HL-60 (cell line): ENCODE data around the gene SREBF1.

ENCODE experiments used
- DNase-seq, 2 experiments: peaks; one replicate each; pipeline ENCODE4 v3.0.0-alpha.2; 2010 to 2020; ENCODE audit warnings: low read depth in 1 of 2, low spot score in 1 of 2
- H3K27ac ChIP-seq: fragments of 250-450 bp; sonication (Bioruptor Pico); replicated peaks from 2 replicates; pipeline ENCODE4 v1.5.1; 2020; ENCODE audit warnings: mild to moderate bottlenecking, moderate library complexity
- H3K27me3 ChIP-seq: fragments of 250-450 bp; sonication (Bioruptor Pico); 2 replicates; pipeline ENCODE4 v1.5.1; 2021; ENCODE audit warnings: mild to moderate bottlenecking, moderate library complexity; ENCODE audit not compliant: insufficient read depth, poor library complexity, severe bottlenecking
- H3K4me3 ChIP-seq: replicated peaks from 2 replicates; pipeline ENCODE4 v1.5.1; 2011; ENCODE audit warnings: mild to moderate bottlenecking, control low read depth, low read length; ENCODE audit not compliant: insufficient read depth
- CTCF ChIP-seq: IDR thresholded peaks from one replicate; pipeline ENCODE4 v1.5.1; 2011; ENCODE audit warnings: low read length, control low read depth, inconsistent platforms; ENCODE audit not compliant: insufficient read depth
- GABPA ChIP-seq: IDR thresholded peaks from 2 replicates; pipeline ENCODE4 v1.6.1; 2012; ENCODE audit warnings: low read depth
- POLR2AphosphoS5 ChIP-seq: IDR thresholded peaks from 2 replicates; pipeline ENCODE4 v1.6.1; 2012; ENCODE audit warnings: low read depth
- REST ChIP-seq: IDR thresholded peaks from 2 replicates; pipeline ENCODE4 v1.6.1; 2012; ENCODE audit warnings: low read depth; ENCODE audit not compliant: insufficient replicate concordance
- SPI1 ChIP-seq: IDR thresholded peaks from 2 replicates; pipeline ENCODE4 v1.6.1; 2012; ENCODE audit warnings: low read depth, mild to moderate bottlenecking, borderline replicate concordance

Gene SREBF1

GRCh38 chr17:17823433-17824118 lies 13.2 kb downstream of the SREBF1 start:
- peak in 1 of 2 experiments; percentile 57 for DNase-seq
- no peaks in the 10 kb centered on the region for H3K27me3 ChIP-seq
- H3K4me3 ChIP-seq, result peak overlapping the region; percentile 35
- peak overlapping the region; percentile 70 for H3K27ac ChIP-seq
- TF ChIP-seq POLR2AphosphoS5 (0 out of 2 replicates have a peak, but pooled peaks have one; percentile 2), GABPA (no peak), SPI1 (no peak), CTCF (no peak), REST (no peak)

GRCh38 chr17:17822616-17823015 lies 14.2 kb downstream of the SREBF1 start:
- Histone ChIP-seq H3K4me3 (no peak overlapping the region), H3K27ac (no peak overlapping the region), H3K27me3 (no peaks in the 10 kb centered on the region)
- no peak for DNase-seq
- TF ChIP-seq SPI1 (no peak), POLR2AphosphoS5 (no peak)

GRCh38 chr17:17822189-17822588 lies 14.6 kb downstream of the SREBF1 start:
- Histone ChIP-seq H3K27ac (no peak overlapping the region), H3K4me3 (no peak overlapping the region), H3K27me3 (no peaks in the 10 kb centered on the region)
- TF ChIP-seq GABPA, result no peak
- DNase-seq, result no peak

- TF ChIP-seq POLR2AphosphoS5 (no peak), CTCF (no peak), REST (no peak), SPI1 (no peak), GABPA (no peak)
- H3K27me3 ChIP-seq, result no peaks in the 10 kb centered on the region
- no peak overlapping the region for H3K4me3 ChIP-seq
- H3K27ac ChIP-seq, result no peak overlapping the region
- no peak for DNase-seq
Measured at GRCh38 chr17:17820463-17821158, 16.2 kb downstream of the SREBF1 start.
